HT-29 (cell line): ENCODE data around the gene C12orf75. TPM values are rescaled to one million over a fixed set of nuclear protein-coding genes. Genes with fewer than 3 reads are reported as not detected.
"Not testable (repeated sequence)": the region's sequence is repeated elsewhere in the genome, so short reads cannot be mapped to it uniquely, and the experiment has no call there.

Experiments used
- DNase-seq: peaks from one replicate; pipeline ENCODE4 v3.0.0-alpha.2; 2015; ENCODE audit warnings: low spot score
- total RNA-seq: library from RNA; depleted of rRNA; stranded (reverse); fragments of >200 nt; shearing (Covaris generic); gene quantifications from 2 replicates; pipeline ENCODE4 v1.2.3, GENCODE V29; 2014

Gene C12orf75
- total RNA-seq, 1 experiment from 2014 or later, result 81.9 TPM

DNA sequence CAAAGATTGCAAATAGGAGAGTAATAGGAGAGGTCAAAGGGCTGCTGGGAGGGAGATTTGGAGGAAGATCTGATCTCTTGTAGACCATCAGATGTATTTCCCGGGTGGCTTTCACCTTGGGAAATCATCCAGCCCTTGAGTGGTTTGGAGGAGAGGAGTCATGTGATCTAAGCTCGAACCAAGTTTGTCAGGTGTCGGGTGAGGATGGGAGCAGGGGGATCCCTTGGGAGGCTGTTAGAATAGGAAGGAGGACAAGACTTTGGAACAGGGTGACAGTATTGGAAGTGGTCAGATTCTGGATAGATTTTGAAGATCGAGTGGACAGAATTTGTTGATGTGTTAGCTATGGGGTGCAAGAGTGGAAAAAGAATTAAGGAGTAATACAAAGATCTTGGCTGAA, 46.6 kb downstream of the C12orf75 start:
- DNase-seq, result no peak

DNA sequence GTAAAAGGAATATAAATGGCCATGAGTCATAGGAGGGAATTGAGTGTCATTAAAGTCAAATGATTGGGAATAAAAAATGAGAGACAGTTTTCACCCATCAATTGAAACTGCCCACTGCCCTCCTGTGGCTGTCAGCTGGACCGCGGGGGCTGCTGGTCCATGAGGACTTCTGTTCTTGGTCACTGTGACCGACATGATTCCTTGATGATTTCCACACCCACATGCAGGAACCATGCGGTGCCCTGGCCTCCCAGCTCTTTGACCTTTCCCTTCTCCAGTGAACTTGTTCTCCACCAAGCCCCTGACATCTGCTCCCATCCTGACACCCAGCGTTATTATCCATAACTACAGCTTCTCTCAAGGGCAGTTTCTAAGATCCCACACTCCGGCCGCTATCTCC, 48.4 kb downstream of the C12orf75 start:
- DNase-seq, result peak; percentile 59

DNA sequence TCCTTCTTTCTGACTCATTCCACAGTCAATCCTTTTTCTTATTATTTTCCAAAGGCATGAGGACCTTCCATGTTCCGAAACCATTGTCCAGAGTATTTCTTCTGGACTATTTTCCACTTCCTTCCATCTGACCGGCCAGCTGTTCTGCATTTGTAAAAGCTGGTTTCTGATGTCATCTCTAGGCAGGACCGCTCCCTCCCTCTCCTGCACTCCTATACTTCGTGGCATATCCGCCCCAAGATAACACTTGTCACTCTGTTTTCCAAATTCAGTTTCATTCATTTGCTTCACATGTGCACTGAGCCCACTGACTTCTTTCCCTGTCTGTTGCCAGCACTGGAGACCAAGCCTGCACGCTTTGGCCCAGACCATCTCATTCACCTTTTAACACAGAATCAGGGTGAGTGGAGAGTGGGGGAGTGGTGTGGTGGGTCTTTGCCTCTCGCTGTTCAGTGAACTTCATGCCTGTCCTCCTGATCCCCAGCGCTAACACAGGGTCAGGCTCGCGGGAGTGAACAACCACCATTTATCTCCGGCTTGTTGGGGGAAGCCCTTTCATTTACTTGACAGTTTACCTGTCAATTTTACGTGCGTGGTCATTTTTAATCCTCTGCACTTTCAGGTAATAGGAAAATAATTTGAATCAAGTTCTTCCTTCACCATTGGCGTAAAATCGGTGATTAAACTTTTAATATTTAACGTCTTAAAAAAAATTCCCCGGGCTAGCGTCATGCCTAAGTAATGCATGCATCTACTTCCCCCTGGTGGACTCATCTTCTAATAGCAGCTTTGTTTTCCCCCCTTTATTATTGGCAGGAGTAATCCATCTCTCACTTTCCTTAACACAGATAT, 52.5 kb downstream of the C12orf75 start:
- DNase-seq, result peak; percentile 82

DNA sequence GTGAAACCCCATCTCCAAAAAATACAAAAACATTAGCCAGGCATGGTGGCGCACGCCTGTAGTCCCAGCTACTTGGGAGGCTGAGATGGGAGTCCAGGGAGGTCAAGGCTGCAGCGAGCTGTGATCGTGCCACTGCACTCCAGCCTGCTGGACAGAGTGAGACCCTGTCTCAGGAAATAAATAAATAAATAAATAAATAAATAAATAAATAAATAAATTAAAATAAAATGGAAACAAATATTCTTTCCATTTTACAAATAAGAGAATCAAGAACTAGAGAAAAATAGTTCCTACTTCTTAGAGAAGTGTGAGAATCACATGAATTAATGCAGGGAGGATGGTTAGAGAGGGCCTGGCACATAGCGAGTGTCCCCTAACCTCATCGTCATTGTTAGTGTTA, 53.7 kb downstream of the C12orf75 start:
- DNase-seq, result no peak

DNA sequence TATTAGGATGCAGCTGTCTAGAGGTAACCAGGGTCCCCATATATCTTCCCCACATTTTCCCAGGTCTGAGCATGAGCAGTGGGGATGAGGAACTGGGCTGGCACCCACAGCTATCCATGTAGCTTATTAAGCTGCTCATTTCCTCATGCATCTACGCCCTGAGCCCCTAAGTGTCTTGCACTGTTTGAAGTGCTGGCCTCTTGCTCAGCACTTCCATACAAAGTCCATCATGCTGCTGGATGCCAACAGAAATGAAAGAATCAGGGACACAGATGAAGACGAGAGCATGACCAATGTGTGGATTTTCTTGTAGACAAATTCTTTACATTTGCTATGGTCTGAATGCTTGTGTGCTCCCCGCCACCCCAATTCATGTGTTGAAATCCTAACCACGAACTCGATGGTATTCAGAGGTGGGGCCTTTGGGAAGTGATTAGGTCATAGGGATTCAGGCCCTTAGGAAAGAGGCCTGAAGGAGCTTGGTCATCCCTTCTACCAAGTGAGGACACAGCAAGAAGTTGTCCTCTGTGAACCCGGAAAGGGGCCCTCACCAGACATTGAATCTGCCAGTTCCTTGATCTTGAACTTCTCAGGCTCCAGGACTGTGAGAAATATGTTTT, 54.5 kb downstream of the C12orf75 start:
- no peak for DNase-seq

DNA sequence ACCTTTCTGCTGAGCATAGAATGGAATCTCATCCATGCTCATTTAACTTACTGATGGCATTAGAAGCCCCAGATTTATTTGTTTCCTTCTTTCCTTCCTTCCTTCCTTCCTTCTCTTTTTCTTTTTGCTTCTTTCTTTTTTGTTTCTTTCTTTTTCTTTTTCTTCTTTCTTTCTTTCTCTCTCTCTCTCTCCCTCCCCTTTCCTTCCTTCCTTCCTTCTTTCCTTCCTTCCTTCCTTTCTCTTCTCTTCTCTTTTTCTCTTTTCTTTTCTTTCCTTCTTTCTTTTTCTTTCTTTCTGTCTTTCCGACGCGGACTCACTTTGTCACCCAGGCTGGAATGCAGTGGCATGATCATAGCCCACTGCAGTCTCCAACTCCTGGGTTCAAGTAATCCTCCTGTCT, 55.9 kb downstream of the C12orf75 start:
- no peak for DNase-seq

DNA sequence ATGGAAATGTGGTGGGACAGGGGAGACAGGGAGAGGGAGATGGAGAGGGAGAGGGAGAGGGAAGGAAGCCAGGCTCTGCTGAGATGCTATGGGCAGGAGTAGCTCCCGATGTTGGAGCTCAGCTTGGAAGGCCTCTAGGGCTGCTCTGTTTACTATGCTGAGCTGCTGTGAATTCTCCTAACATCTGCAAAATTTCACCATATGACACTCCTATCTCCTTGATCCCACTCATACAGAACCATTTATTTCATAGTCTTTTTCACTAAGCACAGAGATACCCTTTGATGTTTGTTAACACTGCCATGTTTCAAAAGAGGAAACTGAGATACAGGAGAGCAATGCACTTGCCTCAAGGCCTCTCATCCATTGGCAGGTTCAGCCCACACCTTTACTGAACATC, 60.7 kb downstream of the C12orf75 start:
- no peak for DNase-seq

DNA sequence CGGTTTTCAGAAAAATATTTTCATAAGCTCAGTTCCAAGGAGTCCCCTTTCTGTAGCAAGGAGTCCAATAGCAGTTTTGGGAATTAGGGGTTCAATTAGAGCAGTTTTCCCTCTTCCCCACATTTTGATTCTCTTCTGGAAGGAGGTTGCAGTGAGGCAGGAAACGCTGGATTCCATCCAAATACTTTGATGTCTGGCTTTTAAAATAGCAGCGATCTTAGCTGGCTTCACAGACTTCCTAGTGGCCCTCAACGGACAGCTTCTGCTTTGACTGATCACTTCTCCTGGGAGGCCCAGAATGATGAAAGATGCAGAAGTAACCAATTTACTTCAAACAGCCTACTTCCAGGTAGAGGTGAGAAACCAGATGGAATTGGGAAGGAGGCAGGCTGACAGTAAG, 63.1 kb downstream of the C12orf75 start:
- no peak for DNase-seq

DNA sequence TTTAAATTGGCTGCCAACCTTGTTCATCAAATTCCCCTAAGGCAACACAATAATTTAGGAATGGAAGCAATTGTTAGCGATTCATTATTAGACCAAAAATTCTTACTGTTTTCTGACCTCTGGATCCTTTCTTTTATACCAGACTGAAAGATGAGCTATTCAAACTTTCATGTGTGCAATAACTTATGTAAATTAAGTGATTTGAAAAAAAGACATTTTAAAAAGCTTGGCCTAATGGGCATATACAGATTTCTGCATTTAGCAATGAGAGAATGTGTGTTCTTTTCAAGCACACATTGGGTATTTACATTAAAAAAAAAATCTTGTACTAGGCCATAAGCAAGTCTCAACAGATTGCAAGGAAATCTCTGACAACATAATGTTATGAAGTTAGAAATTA, 65.5 kb downstream of the C12orf75 start:
- DNase-seq, result no peak

DNA sequence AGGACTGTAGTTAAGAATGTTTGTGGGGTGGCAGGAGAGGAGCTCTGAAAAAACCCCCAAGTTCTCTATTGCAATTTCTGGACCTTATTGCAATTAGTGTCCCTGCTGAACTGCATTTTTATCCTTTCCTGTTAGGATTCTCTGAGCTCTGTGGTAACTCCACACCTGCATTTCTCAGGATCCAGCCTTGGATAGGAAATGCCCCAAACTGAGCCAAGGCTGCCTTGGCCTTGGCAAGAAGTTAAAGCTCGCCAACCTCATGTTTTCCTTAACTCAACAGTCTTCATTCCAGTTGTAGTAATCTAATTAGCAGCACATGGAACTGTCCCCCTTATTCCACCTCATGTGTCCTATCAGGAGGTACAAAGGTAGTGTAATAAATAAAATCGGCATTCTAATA, 66.5 kb downstream of the C12orf75 start:
- no peak for DNase-seq

DNA sequence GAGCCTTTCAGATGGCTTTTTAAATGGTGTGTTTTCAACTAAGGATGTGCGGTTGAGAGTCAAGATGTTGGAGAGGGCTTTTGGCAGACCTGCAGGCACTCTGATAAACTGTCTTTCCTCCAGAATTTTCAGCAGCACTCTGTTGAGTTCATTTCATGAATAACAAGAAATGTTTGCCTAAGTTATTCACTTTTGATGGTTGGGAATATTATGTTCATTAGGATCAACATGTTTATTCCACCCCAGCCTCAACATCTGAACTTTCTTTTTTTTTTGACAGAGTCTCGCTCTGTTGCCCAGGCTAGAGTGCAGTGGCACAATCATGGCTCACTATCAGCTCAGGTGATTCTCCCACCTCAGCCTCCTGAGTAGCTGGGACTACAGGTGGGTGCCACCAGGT, 68.4 kb downstream of the C12orf75 start:
- DNase-seq, result no peak

DNA sequence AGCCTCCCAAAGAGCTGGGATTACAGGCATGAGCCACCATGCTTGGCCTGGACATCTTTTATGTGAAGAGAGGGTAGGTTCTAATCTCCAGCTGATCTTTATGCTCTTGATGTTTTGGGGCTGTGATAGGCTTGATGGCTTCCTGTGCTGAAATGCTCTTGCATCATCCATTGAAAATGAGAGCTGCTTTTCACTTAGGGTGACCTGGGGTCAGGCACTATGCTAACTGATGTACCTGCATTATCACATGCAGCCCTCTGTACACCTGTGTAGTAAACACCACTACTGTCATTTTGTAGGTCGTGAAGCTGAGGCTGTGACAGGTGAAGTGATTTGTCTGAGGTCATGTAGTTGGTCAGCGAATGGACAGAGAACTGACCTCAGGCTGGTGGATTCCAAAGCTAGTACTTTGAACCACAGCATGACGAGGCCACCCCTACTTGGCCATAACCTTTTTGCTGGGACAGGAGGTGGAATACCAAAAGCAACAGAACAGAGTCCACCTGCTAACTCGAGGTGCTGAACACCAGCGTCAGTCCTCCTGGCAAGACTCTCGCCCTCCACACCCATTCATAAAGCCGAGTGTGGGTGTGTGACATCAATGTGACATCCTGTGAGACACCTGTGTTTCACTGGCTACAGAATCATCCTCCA, 69.1 kb downstream of the C12orf75 start:
- no peak for DNase-seq

DNA sequence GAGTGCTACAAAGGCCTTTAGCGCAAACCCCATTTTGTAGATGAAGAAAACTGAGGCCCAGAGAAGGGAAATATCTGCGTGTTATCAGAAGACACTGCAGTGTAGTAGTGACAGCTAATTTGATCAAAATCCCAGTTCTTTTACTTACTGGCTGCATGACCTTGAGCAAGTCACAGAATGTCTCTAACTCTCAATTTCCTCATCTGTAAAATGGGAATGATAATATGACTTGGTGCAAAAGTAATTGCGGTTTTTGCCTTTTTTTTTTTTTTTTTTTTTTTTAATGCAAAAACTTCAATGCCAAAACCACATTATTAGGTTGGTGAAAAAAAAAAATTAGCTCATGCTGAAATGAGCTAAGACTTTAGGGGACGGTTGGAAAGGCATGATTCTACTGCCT, 69.7 kb downstream of the C12orf75 start:
- DNase-seq, result no peak

DNA sequence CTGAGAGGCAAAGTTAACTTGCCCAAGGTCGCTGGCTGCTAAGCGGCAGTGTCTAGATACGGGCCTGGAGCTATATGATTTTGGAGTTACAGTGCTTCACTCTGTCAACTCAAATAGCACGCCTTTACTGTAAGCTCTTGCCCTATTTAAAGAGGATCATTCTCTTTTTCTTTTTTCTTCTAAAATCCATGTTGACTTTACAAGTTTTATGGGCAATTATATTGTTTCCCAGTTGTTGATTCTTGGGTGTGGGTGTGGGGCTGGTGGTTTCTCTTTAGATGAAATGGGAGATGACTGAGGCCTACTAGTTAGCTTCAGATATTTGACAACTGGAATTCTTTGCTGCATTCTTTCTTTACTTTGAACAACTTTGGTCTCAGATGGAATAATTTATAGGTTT, 70.7 kb downstream of the C12orf75 start:
- no peak for DNase-seq

DNA sequence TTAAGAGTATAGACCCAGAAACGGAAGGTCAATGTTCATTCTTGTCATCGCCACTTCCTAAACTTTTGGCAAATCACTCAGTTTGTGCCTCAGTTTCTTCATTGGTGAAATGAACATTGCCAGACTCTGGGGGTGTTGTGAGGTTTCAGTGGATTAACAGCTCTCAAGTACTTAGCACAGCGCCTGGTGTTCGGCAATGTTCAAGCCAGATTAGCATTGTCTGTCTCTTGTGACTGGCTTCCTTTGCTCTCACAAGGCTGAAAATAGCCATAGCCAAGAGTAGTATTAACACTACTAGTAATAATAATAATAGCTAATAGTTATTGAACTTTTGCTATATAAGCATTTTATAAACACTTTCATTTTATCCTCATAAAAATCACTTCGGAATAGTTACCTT, 71.9 kb downstream of the C12orf75 start:
- no peak for DNase-seq

DNA sequence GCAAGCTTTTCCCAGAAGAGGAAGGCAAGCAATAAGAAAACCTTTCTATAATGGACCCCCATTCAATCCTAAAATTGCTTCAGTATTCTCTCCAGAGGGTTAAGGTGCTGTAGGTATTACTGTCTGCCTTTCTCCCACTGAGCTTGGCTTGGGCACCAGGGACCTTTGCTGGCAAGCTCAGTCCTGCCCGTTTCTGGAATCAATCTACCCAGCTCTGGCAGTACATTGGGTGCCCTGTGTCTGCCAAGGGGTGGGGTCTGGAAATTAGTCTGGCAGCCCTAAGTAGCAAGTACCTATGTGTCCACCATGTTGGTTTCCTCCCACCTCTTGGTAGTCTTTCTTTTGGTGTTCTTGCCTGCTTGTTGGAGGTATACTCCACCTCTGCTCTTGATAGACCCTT, 72.6 kb downstream of the C12orf75 start:
- DNase-seq, result no peak

DNA sequence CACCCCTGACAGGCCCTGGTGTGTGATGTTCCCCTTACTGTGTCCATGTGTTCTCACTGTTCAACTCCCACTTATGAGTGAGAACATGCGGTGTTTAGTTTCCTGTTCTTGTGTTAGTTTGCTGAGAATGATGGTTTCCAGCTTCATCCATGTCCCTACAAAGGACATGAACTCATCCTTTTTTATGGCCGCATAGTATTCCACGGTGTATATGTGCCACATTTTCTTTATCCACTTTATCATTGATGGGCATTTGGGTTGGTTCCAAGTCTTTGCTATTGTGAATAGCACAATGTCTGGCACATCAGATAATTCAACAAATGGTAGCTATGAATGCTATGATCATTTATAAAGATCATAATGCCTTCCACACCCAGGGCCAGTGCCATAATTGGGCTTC, 73.6 kb downstream of the C12orf75 start:
- not testable (repeated sequence) for DNase-seq

DNA sequence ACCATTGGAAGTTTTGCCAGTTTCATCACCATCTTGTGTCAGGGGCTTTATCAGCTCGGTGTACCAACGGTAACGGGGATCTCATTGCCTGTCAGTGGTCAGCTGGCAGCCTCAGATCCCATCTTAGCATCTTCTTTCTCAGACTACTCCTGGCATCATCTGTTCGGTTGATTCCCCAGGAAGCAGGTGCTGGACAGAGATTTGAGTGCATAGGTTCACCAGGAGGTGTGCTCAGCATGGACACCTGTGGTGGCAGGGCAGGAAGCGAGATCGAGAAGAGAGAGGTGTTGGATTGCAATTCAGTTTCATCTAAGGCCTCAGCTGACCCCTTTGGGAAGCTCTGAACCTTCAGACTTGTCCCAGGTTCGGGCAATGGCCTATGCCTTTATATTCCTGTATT, 76.0 kb downstream of the C12orf75 start:
- no peak for DNase-seq

DNA sequence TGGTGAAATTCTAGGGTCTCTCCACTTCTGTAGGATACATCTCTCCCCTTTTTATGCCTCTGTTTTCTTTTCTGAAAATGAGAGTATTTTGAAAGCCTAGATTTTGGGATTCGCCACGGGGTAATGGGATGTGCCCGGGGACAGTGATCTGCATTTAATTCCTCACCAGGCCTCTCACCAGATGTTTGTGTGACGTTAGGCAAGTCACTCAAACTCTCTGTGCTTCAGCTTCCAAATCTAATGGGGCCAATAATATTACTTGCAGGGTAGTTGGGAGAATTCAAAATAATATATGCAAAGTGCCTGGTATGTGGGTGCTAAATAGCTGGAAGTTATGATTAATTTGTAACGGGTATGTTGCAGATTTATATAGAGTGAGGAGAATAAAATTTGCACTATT, 78.8 kb downstream of the C12orf75 start:
- no peak for DNase-seq

DNA sequence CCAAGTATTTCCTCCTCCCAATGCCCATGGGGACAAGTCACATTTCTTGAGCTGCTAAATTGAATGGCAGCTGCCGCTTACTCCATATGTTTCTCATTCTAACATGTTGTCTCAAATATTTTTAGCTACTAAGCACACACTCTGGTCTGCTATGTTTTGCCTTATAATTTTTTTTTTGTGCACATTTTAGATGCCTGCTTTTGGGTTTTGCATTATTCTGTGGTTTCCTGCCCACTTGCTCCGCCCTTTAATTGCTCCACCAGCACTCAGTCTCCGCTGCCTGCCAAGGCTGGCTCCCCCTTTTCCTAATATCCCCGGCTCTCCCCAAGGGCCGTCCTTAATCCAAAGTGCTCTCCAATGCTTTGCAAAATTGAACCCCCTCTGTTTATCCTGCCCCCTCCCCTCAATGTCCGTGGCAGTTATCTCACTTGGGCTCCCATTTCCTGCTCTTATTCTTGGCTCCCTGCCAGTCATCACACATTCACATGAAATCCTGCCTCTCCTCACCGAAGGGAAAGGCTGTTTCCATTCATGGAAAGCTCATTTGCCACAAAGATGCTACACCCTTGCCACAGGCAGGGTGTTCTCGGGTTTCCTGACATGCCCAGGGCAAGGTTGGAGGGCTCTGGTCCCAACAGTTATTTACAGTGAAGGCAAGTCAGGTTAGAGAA, 79.4 kb downstream of the C12orf75 start:
- DNase-seq, result peak; percentile 22

DNA sequence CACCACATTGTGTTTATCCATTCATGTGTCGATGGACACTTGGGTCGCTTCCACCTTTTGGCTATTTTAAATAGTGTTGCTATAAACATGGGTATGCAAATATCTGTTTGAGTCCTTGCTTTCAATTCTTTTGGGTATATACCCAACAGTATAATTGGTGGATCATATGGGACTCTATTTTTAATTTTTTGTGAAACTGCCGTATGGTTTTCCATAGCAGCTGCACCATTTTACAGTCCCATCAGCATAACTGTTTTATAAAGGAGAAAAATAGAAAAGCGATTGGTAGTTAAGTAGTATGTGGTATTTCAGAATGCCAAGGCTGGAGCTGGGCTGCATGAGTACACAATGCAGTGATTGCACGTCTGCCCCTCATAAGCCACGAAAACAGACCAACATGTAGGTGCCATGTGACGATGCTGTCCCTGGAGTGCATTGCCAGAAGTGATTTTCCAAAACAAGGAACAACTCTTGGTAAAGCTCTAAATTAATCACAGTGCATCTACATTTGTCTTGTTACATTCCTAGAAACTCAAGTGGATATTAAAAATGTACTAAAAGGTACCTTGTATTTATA, 83.5 kb downstream of the C12orf75 start:
- DNase-seq, result no peak

DNA sequence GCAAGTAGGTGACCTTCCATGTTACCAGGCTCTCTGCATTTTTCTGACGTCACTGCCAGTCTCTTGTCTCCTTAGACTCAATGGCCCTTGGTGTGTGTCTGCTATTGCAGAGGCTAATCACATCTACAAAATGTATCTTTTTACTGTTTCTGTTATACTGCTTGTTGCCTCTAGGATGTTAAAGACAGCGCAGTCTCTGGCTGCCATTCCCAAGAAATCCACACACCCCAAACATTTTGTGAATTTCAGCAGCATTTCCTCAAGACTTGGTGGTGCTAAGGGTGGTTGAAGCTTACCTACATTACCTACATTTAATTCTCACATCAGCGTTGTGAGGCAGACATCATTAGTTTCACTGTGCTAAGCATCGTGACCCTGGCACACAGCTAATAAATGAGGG, 87.2 kb downstream of the C12orf75 start:
- no peak for DNase-seq
